NB4 (cell line): ENCODE results near the gene CADM1.
A peak's percentile ranks its signal among the peaks of the same experiment; 100 is the strongest.

Experiments
- MAX ChIP-seq: IDR thresholded peaks from 2 replicates; pipeline ENCODE4 v1.6.1; 2011; ENCODE audit warnings: low read depth, low read length
- POLR2A ChIP-seq: IDR thresholded peaks from 2 replicates; pipeline ENCODE4 v1.6.1; 2011; ENCODE audit warnings: mild to moderate bottlenecking; ENCODE audit not compliant: insufficient read length; ENCODE audit errors: extremely low read depth
- TF ChIP-seq, protein P1 (sequence below): IDR thresholded peaks from one replicate; pipeline ENCODE4 v1.5.1; 2012; ENCODE audit warnings: low read depth, low read length

DNA sequence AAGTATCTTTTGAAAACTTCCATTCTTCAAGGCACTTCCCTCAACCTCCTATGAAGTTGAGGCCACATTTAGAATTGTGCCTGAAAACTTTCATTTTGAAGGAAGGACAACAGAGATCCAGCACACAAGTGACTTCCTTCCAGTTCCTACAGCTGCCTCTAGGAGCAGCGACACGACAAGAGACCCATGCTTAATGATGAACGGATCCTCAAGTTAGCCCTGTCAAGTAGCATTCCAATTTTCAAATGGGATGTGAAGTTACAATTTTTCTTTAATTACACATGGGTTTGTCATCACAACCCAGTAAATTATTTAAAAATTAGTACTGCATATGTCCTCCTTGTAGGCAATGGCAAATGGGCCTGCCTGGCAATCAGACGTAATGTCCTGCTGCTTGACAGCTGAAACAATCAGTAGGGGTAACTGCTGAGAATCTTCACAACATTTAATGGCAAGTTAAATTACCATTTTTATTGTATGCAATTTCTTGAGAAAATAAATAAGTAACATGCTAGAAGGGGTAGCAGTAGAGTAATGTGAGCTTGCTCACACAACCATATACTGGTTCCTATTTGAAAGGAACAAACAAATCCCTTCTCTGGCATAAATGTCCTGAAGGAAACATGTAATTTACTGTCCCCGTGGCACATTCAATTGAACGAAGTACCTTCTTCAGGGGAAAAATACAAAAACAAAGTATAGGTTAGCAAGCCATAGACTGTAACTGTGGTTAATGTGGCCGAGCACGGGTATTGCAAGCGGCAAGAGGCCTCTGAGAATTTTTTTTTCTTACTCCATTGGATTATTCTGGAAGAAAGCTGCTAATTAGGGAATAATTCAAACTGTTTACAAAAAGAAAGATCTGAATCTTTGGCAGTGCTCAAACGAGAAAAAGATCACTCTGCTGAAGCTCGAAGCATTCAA, 288.3 kb downstream of the CADM1 start:
- TF ChIP-seq, protein P1, sequence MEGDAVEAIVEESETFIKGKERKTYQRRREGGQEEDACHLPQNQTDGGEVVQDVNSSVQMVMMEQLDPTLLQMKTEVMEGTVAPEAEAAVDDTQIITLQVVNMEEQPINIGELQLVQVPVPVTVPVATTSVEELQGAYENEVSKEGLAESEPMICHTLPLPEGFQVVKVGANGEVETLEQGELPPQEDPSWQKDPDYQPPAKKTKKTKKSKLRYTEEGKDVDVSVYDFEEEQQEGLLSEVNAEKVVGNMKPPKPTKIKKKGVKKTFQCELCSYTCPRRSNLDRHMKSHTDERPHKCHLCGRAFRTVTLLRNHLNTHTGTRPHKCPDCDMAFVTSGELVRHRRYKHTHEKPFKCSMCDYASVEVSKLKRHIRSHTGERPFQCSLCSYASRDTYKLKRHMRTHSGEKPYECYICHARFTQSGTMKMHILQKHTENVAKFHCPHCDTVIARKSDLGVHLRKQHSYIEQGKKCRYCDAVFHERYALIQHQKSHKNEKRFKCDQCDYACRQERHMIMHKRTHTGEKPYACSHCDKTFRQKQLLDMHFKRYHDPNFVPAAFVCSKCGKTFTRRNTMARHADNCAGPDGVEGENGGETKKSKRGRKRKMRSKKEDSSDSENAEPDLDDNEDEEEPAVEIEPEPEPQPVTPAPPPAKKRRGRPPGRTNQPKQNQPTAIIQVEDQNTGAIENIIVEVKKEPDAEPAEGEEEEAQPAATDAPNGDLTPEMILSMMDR: peak; percentile 48
- TF ChIP-seq MAX: no peak
- TF ChIP-seq POLR2A: no peak
